GM12875 (cell line): ENCODE data around the gene COL1A1.

Experiments used
- H3K4me3 ChIP-seq: one replicate; pipeline ENCODE4 v1.5.1; 2011; ENCODE audit warnings: low read depth, low read length, control low read depth
- TF ChIP-seq, protein P1 (sequence below): IDR thresholded peaks from 2 replicates; pipeline ENCODE4 v1.5.1; 2011; ENCODE audit warnings: low read depth, mild to moderate bottlenecking, control low read depth, inconsistent platforms, low read length, moderate library complexity, borderline replicate concordance; ENCODE audit not compliant: insufficient read depth

Gene COL1A1

DNA sequence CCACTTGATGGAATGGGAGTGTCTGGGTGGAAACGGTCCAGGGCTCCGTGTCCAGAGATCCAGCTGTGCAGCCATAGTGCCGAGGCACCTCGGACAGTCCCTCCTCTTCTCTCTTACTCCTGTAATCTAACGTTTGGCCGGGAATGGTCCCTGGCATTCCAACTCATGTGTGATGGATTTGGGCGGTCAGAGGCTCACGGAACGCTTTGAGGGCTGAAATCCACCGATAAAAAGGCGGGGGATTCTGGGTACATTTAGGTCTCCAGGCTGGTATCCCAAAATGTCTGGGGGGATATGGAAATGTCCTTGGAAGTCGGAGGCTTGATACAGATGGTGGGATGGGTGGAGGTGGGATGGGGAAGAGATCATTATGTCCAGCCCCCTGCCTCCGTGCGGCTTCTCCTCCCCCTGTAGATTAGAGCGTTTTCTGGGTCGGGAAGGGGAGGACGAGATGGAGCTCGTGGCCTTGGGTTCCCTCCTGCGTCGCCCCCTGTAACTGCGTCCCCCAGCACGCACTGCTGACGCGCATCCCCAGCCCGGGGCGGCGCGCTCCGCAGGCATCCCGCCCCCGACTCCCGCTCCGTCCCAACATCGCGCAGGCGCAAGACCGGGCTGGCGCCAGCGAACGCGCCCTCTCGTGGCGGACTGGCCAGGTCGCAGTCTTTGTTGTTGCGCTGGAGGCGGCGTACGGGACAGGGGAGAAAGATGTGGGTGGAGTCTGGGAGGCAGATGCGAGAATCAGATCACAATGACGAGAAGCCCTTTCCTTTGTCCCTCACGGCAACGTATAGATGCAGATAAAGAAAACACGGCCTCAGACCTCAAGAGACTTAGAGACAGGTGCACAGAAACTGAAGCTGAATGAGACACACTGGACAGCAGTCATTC, 40.2 kb downstream of the COL1A1 start:
- TF ChIP-seq, protein P1, sequence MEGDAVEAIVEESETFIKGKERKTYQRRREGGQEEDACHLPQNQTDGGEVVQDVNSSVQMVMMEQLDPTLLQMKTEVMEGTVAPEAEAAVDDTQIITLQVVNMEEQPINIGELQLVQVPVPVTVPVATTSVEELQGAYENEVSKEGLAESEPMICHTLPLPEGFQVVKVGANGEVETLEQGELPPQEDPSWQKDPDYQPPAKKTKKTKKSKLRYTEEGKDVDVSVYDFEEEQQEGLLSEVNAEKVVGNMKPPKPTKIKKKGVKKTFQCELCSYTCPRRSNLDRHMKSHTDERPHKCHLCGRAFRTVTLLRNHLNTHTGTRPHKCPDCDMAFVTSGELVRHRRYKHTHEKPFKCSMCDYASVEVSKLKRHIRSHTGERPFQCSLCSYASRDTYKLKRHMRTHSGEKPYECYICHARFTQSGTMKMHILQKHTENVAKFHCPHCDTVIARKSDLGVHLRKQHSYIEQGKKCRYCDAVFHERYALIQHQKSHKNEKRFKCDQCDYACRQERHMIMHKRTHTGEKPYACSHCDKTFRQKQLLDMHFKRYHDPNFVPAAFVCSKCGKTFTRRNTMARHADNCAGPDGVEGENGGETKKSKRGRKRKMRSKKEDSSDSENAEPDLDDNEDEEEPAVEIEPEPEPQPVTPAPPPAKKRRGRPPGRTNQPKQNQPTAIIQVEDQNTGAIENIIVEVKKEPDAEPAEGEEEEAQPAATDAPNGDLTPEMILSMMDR = peak; percentile 97
- H3K4me3 ChIP-seq = peak overlapping the region; percentile 52

DNA sequence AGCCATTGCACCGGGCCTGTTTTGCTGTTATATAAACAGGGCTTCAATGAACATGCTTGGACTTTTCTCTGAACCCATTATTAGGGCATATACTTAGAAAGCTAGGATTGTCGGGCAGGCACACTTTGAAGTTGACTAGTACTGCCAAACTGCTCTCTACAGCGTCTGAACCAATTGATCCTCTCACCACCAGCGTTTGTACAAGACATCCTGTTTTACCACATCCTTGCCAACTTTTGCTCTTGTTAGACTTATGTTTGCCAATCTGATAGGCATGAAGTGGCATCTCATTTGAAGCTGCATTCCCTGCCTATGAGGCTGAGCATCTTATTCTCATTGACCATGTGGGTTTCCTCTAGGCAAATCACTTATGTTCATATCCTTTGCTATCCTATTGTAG, 43.5 kb downstream of the COL1A1 start:
- H3K4me3 ChIP-seq = no peak overlapping the region
- TF ChIP-seq, protein P1 = no peak

DNA sequence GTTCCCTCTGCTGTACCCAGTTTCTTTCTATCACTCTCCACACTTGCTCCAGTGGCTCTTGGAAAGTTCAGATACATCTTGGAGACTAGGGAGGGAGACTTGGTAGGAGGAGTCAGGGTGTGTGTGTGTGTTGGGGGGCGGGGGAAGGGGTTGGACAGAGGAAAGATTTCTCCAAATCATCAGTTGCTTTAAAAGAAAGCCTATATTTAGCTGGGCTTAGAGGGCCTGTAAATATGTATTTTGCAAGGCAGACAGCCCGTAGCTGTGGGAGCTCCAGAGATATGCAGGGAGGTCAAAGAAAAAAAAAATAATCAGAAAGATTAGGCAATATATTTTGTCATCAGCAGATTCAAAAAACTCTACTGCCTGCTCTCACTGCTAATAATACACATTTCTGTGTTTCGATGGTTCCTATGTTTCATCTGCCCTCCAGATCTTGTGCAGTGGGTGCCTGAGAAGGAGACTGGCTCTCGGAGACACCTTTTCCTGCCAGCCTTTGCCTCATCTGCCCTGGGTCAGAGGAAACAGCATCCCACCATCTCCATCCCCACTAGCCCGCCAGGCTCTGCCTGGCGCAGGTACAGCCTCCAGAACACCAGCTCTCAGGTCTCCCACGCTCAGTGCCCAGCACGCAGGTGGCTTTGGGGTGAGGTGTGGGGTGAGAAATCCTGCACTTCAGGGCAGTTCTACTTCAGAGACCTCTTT, 46.2 kb downstream of the COL1A1 start:
- H3K4me3 ChIP-seq = no peak overlapping the region
- TF ChIP-seq, protein P1 = no peak

DNA sequence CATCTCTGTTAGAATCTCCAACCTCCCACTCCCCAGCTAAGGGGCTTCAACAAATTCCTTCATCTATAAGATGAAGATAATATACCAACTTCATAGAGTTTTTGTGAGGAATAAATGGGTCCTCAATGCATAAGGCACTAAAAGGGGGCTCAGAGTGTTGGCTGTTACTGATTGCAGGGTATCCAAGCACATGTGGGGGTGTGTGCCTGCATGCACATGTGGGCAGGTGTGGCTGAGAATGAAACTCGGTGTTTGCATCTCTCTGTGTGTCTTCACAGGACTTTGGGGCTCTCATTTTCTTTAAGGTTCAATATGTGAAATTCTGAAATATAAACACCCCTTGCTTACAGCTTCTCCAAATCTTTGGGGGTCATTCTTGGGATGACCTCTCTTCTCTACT, 46.8 kb downstream of the COL1A1 start:
- TF ChIP-seq, protein P1 = no peak
- no peak overlapping the region for H3K4me3 ChIP-seq

DNA sequence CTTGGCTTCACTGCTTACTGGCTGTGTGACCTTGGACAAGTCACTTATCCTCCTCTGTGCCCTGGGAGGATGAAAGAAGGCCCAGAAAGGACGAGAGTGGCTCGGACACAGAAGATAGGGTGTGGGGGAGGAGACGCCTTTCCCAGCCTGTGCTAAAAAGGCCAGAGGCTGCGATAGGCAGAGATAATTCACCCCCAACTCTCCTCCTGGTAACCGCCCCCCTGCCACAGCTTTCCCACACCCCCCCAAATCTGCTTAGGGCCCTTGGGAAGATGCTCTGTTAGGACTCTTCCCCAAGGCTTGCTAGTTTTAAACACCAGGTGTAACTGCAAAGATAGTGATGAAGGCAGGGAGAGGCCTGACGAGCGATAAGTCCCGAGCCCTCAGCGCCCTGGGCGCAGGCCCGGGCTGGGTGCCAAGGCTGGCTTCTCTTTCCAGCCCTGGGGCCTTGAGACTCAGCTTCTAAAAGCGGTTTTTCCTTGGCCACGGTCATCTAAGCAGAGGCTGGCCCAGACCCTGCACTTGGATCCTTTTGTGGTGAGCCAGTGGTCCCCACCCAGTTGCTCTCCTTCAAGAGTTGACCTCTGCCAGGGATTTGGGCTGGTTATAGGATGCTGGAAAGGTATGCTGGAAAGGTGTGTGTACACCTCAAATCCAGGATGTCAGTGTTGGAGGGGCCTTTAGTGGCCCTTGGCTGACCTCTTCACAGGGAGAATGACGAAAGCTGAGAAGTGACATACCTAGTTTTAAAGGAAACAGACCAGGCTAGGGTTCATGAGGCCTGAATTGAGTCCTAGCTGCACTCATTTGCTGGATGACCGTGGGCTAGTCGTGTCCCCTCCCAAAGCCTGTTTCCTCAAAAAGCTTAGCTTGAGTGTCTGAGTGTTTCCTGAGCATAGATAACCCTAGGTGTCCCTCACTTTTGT, 47.5 kb downstream of the COL1A1 start:
- TF ChIP-seq, protein P1 = no peak
- no peak overlapping the region for H3K4me3 ChIP-seq

DNA sequence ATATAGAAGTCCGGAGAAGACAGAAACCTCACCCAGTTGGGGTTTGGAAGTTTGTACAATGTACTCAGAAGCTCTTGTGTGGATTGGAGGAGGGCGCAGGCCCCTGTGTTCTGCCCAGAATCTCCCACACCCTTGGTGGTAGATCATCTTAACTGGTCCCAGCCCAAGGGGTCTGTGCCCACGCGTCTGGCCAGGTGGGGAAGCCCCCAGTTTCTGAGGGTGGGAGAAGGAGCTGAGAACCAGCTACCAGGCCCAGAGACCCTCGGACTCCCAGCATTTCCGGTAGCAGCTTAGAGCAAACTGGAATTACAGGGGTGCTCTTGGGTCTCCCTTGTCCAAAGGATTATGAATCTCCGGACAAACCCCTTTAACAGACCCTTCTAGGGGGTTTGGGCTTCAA, 48.7 kb downstream of the COL1A1 start:
- TF ChIP-seq, protein P1 = no peak
- H3K4me3 ChIP-seq = no peak overlapping the region
